ENCODE measurements around the gene ADGRE2. TPM values are rescaled to one million over a fixed set of nuclear protein-coding genes. Genes with fewer than 3 reads are reported as not detected.

ADGRE2 gene
- total RNA-seq, 2 experiments from 2014 or later: 0.44 to 0.54 TPM

- Mint-ChIP-seq H3K4me1 (peaks cover 1% of the 10 kb centered on the region), H3K27me3 (no peaks in the 10 kb centered on the region), H3K9me3 (peaks cover 1% of the 10 kb centered on the region), H3K27ac (no peak overlapping the region), H3K36me3 (no peaks in the 10 kb centered on the region), H3K4me3 (no peak overlapping the region)
- DNase-seq (no peak), ATAC-seq (ENCODE audit: low read depth) (no peak)
- POLR2A ChIA-PET: no interaction called here
These were observed 31.5 kb downstream of the ADGRE2 start for GRCh38 chr19:14746886-14747285.

- Mint-ChIP-seq H3K4me1 (no peaks in the 10 kb centered on the region), H3K4me3 (no peak overlapping the region), H3K27ac (no peak overlapping the region), H3K36me3 (no peaks in the 10 kb centered on the region), H3K27me3 (no peaks in the 10 kb centered on the region), H3K9me3 (peaks cover 4% of the 10 kb centered on the region)
- ATAC-seq (ENCODE audit: low read depth): no peak
- POLR2A ChIA-PET: no interaction called here
- DNase-seq: no peak
These were observed 42.4 kb downstream of the ADGRE2 start for GRCh38 chr19:14735915-14736314.

- POLR2A ChIA-PET: no interaction called here
- H3K27ac Mint-ChIP-seq: no peak overlapping the region
- H3K4me1 Mint-ChIP-seq: no peaks in the 10 kb centered on the region
- H3K9me3 Mint-ChIP-seq: peaks cover 8% of the 10 kb centered on the region
- H3K4me3 Mint-ChIP-seq: no peak overlapping the region
- no peaks in the 10 kb centered on the region for H3K36me3 Mint-ChIP-seq
- ATAC-seq (ENCODE audit: low read depth): no peak
- H3K27me3 Mint-ChIP-seq: peaks cover 4% of the 10 kb centered on the region
- DNase-seq: no peak
These were observed 44.8 kb downstream of the ADGRE2 start for GRCh38 chr19:14733574-14733973.

GRCh38 chr19:14732510-14732909 is 45.9 kb downstream of the ADGRE2 start:
- Mint-ChIP-seq H3K27ac (no peak overlapping the region), H3K9me3 (peaks cover 9% of the 10 kb centered on the region), H3K27me3 (peaks cover 4% of the 10 kb centered on the region), H3K4me3 (no peak overlapping the region), H3K36me3 (no peaks in the 10 kb centered on the region), H3K4me1 (no peaks in the 10 kb centered on the region)
- POLR2A ChIA-PET: no interaction called here
- ATAC-seq (ENCODE audit: low read depth): no peak
- no peak for DNase-seq

- no peak for DNase-seq
- POLR2A ChIA-PET: no interaction called here
- H3K27me3 Mint-ChIP-seq: peaks cover 4% of the 10 kb centered on the region
- no peaks in the 10 kb centered on the region for H3K36me3 Mint-ChIP-seq
- no peak overlapping the region for H3K4me3 Mint-ChIP-seq
- H3K27ac Mint-ChIP-seq: no peak overlapping the region
- H3K9me3 Mint-ChIP-seq: peaks cover 10% of the 10 kb centered on the region
- no peaks in the 10 kb centered on the region for H3K4me1 Mint-ChIP-seq
- ATAC-seq (ENCODE audit: low read depth): no peak
These were observed 47.2 kb downstream of the ADGRE2 start for GRCh38 chr19:14731200-14731599.

GRCh38 chr19:14728595-14728994 is 49.8 kb downstream of the ADGRE2 start:
- no peaks in the 10 kb centered on the region for H3K4me1 Mint-ChIP-seq
- peaks cover 17% of the 10 kb centered on the region for H3K9me3 Mint-ChIP-seq
- H3K27ac Mint-ChIP-seq: no peak overlapping the region
- H3K36me3 Mint-ChIP-seq: no peaks in the 10 kb centered on the region
- no peak for DNase-seq
- ATAC-seq (ENCODE audit: low read depth): no peak
- POLR2A ChIA-PET: no interaction called here
- H3K4me3 Mint-ChIP-seq: no peak overlapping the region
- peaks cover 4% of the 10 kb centered on the region for H3K27me3 Mint-ChIP-seq

GRCh38 chr19:14722127-14722526 is 56.2 kb downstream of the ADGRE2 start:
- ATAC-seq (ENCODE audit: low read depth) (no peak), DNase-seq (no peak)
- H3K27ac Mint-ChIP-seq: no peak overlapping the region
- H3K27me3 Mint-ChIP-seq: no peaks in the 10 kb centered on the region
- POLR2A ChIA-PET: no interaction called here
- peaks cover 33% of the 10 kb centered on the region for H3K36me3 Mint-ChIP-seq
- H3K9me3 Mint-ChIP-seq: peaks cover 40% of the 10 kb centered on the region
- H3K4me1 Mint-ChIP-seq: no peaks in the 10 kb centered on the region
- no peak overlapping the region for H3K4me3 Mint-ChIP-seq

GRCh38 chr19:14719162-14719561 is 59.2 kb downstream of the ADGRE2 start:
- Mint-ChIP-seq H3K36me3 (peaks cover 62% of the 10 kb centered on the region), H3K9me3 (peaks cover 49% of the 10 kb centered on the region), H3K4me1 (peaks cover 2% of the 10 kb centered on the region), H3K4me3 (no peak overlapping the region), H3K27ac (no peak overlapping the region), H3K27me3 (no peaks in the 10 kb centered on the region)
- DNase-seq: no peak
- POLR2A ChIA-PET: no interaction called here
- no peak for ATAC-seq (ENCODE audit: low read depth)

- Mint-ChIP-seq H3K4me1 (peaks cover 2% of the 10 kb centered on the region), H3K36me3 (peaks cover 63% of the 10 kb centered on the region), H3K27ac (no peak overlapping the region), H3K9me3 (peaks cover 51% of the 10 kb centered on the region), H3K27me3 (no peaks in the 10 kb centered on the region), H3K4me3 (no peak overlapping the region)
- no peak for ATAC-seq (ENCODE audit: low read depth)
- no peak for DNase-seq
- POLR2A ChIA-PET: no interaction called here
These were observed 59.7 kb downstream of the ADGRE2 start for GRCh38 chr19:14718522-14719116.

GRCh38 chr19:14715841-14716240 is 62.5 kb downstream of the ADGRE2 start:
- no peak overlapping the region for H3K27ac Mint-ChIP-seq
- peaks cover 80% of the 10 kb centered on the region for H3K36me3 Mint-ChIP-seq
- POLR2A ChIA-PET: no interaction called here
- ATAC-seq (ENCODE audit: low read depth): no peak
- no peak for DNase-seq
- H3K9me3 Mint-ChIP-seq: peaks cover 53% of the 10 kb centered on the region
- H3K4me1 Mint-ChIP-seq: peaks cover 2% of the 10 kb centered on the region
- H3K4me3 Mint-ChIP-seq: no peak overlapping the region
- H3K27me3 Mint-ChIP-seq: no peaks in the 10 kb centered on the region

- POLR2A ChIA-PET: no interaction called here
- Mint-ChIP-seq H3K36me3 (peaks cover 52% of the 10 kb centered on the region), H3K4me3 (no peak overlapping the region), H3K9me3 (peaks cover 6% of the 10 kb centered on the region), H3K27ac (no peak overlapping the region), H3K4me1 (no peaks in the 10 kb centered on the region), H3K27me3 (no peaks in the 10 kb centered on the region)
- ATAC-seq (ENCODE audit: low read depth) (no peak), DNase-seq (no peak)
These were observed 73.9 kb downstream of the ADGRE2 start for GRCh38 chr19:14704450-14704849.

GRCh38 chr19:14703833-14704232 is 74.5 kb downstream of the ADGRE2 start:
- DNase-seq: no peak
- Mint-ChIP-seq H3K4me3 (no peak overlapping the region), H3K36me3 (peaks cover 45% of the 10 kb centered on the region), H3K27me3 (no peaks in the 10 kb centered on the region), H3K9me3 (peaks cover 6% of the 10 kb centered on the region), H3K27ac (no peak overlapping the region), H3K4me1 (no peaks in the 10 kb centered on the region)
- no peak for ATAC-seq (ENCODE audit: low read depth)
- POLR2A ChIA-PET: no interaction called here

GRCh38 chr19:14700711-14701375 is 77.5 kb downstream of the ADGRE2 start:
- H3K36me3 Mint-ChIP-seq: peaks cover 35% of the 10 kb centered on the region
- DNase-seq (no peak), ATAC-seq (ENCODE audit: low read depth) (no peak)
- H3K27me3 Mint-ChIP-seq: no peaks in the 10 kb centered on the region
- no peaks in the 10 kb centered on the region for H3K4me1 Mint-ChIP-seq
- peaks cover 6% of the 10 kb centered on the region for H3K9me3 Mint-ChIP-seq
- POLR2A ChIA-PET: no interaction called here
- H3K27ac Mint-ChIP-seq: no peak overlapping the region
- H3K4me3 Mint-ChIP-seq: no peak overlapping the region

- peaks cover 6% of the 10 kb centered on the region for H3K9me3 Mint-ChIP-seq
- POLR2A ChIA-PET: no interaction called here
- no peak overlapping the region for H3K27ac Mint-ChIP-seq
- peaks cover 32% of the 10 kb centered on the region for H3K36me3 Mint-ChIP-seq
- no peak overlapping the region for H3K4me3 Mint-ChIP-seq
- H3K4me1 Mint-ChIP-seq: no peaks in the 10 kb centered on the region
- ATAC-seq (ENCODE audit: low read depth): no peak
- H3K27me3 Mint-ChIP-seq: no peaks in the 10 kb centered on the region
- DNase-seq: no peak
These were observed 78.7 kb downstream of the ADGRE2 start for GRCh38 chr19:14699641-14700040.

Measured in activated naive CD8-positive, alpha-beta T cell treated with anti-CD3 and anti-CD28 coated beads, Interleukin-2, amount 10 ng/mL, durations not matched to agents 7 days and 5 days (primary cell).